ENCODE results near the gene AFF3.

The AFF3 gene

DNA sequence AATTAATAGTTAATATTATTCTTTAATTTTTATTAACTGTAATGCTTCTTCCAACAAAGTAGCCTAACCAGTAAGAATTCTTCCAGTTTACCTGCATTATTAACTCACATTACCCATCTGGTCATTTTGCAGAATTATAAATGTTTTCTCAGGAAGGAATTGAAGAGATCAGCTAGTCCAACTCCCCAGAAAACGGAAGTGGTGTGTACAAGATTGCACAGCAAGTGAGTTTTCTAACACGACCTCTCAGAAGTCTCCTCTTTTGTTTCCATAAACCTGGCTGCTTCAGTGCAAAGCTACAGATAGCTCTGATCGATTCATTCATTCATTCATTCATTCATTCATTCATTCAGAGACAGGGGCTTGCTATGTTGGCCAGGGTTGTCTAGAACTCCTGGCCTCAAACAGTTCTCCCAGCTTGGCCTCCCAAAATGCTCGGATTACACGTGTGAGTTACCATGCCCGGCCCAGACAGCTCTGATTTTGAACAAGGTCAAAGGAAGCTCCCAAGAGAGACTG lies 523.8 kb downstream of the AFF3 start:
- DNase-seq: no peak

DNA sequence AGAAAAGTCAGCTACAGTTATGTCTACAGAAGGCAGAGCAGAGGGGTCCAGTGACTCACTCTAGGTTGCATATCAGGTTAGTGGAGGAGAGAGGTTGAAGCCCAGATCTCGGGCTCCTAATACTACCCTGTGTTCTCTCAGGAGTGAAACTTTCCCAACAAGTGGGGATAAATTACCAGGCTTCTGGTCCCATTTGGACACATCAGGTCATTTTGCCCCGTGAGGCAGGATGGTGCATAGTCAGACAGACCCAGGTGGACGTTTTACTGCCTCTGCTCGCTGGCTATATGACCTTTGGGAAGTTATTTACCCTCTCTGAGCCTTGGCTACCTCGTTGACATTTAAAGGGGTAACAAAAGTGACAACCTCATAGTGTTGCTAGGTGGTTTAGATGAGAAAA lies 524.6 kb downstream of the AFF3 start:
- DNase-seq: no peak

DNA sequence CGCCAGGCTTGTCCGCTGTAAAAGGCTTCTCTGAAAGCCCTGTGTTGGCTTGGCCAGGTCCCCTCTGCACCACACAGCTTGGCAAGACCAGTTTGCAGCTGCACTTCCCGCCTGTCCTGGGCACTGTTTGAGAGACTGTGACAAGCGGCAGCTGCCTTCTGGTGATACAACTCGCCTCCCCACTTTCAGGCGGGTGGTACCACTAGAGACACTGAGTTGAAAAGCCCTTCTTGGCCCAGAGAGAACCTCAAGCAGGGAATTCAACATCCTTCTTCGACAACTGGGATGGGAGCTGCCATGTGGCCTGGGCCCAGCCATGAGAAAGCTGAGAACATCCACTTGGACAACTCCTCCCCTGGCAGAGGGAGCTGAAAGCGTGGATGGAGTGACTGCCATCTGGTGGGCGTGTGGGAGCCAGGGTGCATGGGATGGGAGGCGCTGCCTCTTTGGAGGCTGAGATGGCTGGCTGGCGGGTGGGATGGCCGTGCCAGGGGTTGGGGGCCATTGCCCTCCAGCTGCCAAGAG lies 527.1 kb downstream of the AFF3 start:
- DNase-seq: peak; percentile 67

DNA sequence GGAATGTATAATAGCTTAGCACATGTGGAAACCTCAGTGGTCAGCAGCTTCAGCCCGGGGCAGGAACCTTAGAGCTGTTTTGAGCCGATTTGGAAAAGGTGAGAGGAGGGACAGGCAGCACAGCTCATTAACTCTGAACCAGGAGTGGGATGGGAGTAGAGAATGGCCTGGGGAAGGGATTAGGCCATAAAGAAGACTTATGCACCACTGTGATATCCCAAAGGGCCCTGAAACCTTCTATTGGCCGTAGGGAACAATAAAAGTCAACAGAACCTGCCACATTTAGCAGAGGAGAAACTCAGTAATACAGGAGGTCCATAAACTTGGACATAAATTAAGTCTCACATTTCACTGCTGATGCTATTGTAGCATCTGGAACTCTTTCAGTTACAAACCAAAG lies 528.4 kb downstream of the AFF3 start:
- DNase-seq: no peak

DNA sequence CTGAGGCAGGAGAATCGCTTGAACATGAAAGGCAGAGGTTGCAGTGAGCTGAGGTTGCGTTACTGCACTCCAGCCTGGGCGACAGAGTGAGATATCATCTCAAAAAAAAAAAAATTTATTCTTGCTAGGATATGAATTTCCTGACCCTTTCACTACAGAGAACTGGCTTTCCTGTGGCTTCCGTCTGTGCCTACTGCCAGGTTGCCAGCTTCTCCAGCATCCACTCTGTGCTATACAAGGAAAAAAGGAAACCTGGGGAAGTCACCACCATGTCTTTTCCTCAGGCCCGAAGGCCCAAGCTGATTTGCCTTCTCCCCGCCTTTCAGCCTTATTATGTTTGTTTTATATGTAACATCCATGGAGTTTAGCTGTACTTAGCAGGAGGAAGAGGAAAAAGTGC lies 530.6 kb downstream of the AFF3 start:
- DNase-seq: no peak

DNA sequence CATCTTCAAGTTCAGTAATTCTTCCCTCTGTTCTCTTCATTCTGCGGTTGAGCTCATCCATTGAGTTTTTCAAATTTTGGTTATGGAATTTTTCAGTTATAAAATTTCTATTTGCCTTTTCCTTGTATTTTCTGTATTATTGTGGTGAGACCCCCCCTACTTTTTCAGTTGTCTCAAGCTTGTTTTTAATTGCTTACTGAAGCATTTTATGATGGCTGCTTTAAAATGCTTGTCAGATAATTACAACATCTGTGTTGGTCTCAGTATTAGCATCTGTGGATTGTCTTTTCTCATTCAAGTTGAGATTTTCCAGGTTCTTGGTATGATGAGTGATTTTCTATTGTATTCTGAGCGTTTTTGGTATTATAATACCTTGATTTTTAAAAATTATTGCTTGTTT lies 531.4 kb downstream of the AFF3 start:
- no peak for DNase-seq

DNA sequence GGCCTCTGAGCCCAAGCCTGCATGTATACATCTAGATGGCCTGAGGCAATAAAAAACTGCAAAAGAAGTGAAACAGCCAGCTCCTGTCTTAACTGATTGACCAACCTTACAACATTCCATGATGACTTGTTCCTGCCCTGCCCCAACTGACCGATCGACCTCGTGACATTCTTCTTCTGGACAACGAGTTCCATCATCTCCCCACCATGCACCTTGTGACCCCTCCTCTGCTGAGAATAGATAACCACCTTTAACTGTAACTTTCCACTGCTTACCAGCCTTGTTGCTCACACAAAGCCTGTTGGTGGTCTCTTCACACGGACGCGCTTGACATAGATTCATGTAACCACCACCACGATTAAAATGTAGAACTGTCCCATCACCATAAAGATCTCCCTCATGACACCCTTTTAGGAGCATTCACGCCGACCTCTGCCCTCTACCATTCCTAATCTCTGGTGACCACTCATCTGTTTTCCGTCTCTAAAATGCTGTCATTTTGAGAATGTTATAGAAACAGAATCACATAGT lies 532.5 kb downstream of the AFF3 start:
- no peak for DNase-seq

DNA sequence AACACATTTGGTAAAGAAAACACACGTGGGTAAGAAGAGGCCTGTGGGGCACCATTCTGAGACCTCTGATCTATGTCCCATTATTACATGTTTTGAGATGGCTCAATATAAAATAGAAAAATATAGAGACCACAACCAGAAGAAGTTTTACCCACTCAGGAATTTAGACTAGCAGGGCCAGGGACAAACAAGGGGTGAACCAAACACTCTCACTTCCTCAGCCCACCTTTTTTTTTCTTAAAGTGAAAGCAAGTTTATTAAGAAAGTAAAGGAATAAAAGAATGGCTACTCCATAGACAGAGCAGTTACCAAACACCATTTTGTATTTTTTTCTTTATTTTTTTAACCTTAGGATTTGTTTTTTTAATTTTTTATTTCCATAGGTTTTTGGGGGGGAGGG lies 533.5 kb downstream of the AFF3 start:
- no peak for DNase-seq

DNA sequence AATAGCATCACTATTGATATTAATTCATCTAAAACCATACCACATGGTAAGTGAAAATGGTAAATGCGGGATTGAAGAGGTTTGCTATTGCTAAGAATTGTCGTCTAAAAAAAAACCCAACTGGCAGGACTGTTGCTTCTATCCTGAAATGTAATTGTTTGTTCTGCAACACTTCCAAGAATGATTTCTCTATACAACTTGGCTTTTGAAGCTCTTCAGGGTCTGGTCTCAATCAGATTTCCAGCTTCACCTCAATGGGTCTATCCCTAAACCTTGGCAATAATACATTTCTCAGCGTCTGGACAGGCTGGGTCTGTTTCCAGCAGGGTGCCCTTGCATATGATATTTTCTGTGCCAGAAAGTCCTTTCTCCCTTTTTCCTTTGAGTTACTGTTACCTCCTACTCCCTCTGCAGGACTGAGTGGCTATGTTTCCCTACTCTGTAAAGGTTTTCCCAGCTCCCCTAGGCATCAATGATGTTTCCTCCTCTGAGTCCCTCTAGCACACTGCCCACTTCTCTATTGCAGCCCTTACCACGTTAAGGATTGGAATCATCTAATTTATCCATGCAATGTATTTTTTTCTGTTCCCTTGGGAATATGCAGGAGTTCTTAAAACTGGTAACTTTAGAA lies 534.4 kb downstream of the AFF3 start:
- no peak for DNase-seq

DNA sequence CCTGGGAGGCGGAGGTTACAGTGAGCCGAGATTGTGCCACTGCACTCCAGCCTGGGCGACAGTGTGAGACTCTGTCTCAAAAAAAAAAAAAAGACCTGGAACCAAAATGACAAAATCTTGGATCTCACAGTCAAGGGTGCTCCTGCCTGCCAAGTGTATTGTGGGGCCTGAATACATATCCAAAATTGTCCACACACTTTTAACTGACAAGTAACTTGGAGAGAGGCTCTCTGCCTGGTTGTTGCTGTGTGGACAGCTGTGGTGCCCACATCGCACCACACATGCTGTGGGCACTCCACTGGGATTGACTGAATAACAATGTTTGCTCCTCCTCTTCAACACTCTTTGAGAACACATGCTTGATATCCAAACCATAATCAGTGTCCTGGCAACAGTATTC lies 534.9 kb downstream of the AFF3 start:
- no peak for DNase-seq

DNA sequence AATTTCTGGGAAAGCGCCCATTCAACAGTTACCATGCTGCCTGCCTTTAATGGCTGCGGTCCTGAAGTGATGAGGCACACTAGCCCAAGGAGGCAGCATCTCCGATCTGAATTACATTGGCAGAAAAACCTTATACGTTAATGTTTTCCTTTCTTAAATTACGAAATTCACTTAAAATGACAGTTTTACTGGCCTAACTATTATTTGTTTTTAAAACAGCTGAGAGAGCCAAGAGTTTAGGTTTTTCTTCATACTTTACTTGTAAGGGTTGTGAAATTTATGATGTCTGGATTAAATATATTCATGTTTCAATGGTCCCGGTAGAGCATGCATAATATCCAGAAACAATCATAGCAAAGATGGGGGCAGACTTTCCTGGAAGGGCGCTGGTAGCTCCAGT lies 537.4 kb downstream of the AFF3 start:
- no peak for DNase-seq

DNA sequence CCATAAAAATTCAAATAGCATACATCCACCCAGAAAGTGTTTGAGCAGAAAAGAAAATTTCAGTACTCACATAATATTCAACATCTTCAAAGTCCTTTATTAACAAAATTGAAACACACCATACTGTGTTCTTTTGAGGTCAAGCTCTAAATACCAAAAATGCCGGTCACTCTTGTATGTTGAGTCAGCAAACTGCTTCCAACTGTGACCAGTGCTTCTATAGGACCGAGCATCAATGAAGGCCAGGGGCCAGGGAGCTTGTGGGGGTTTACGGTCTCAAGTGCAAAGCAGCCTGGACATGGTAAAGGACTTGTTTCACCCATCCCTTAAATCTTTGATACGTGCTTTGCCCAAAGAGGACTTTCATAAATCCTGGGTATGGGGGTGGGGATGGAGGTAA lies 539.9 kb downstream of the AFF3 start:
- DNase-seq: no peak

DNA sequence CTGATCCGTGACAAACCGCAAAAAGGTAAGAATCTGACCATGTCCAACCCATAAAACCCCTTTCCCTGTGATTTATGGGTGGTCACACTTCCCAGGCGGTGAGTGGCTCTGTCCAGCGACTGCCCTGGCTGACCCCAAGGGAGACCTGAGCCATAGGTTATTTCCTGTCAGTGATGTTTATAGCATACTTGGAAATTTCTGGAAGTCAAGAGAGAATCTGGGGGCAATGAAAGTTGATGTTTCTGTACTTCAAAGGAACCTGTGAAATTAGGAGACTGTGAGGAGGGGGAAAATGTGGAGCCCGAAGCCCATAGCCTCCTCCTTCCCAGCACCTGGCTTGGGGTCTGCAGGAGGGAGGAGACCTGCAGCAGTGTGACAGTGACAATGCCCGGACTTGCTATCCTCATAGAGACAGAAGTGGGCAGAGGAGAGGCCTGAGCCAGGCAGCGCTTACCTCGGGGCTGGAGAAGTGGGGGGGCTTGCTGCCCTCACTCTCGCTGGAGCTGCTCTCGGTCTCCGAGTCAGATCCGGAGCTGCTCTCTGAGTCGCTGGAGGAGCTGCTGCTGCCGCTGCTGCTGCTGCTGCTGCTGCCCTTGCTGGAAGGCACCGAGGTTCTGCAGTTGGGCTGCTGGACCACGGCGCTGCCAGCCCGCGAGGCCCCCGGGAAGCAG lies 541.3 kb downstream of the AFF3 start:
- DNase-seq: no peak

DNA sequence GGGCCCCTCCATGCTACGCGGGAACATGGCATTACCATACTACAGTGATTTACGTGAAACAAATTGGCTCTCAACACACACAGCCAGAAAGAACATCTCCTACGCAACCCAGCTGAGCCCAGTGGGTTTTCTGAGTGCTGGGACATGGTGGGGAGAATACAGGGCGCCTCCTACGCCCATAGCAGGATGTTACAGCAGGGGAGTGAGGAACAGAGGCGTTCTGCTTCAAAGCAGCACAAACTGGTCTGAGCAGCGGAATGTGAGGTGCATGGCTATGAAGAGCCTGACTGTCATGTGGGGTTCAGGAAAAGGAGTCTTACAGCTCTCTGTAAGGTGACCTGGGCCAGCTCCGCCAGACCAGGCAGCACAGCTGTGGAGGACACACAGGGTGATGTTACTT lies 543.9 kb downstream of the AFF3 start:
- DNase-seq: no peak

DNA sequence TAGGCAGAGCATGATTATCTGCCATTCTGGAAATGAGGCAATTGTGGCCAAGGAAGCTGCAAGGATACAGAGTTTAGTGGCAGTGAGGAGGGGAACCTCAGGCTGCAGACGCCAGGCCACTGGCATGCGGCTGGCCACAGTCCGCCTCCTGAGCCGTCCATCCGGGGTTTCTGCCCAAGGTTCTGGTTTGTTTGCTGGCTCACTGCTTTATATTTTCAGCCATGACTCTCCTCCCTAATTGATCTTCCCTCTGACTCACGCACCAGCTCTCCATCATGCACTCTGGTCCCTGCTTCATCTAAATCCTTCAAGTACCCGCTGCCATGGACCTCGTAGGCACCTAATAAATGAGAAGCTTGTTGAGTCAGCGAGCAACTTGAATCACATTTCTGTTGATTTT lies 544.8 kb downstream of the AFF3 start:
- no peak for DNase-seq

DNA sequence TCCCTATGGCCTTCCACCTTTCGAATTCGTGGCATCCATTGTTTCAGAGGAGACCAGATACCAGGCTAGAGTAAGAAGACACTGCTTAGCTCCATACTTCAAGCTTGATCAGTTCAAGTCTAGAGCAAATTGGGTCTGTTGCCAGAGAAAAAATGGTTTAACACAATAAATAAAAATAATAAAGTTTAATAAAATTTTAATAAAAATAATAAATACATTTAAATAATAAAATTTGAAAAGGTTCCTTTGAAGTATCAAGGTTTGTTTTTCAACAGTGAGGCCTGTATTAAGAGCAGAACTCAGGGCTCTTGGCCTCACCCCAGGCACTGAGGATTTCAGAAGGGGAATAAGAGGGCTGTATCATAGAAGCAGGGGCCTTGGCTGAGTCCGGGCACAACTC lies 547.0 kb downstream of the AFF3 start:
- no peak for DNase-seq

DNA sequence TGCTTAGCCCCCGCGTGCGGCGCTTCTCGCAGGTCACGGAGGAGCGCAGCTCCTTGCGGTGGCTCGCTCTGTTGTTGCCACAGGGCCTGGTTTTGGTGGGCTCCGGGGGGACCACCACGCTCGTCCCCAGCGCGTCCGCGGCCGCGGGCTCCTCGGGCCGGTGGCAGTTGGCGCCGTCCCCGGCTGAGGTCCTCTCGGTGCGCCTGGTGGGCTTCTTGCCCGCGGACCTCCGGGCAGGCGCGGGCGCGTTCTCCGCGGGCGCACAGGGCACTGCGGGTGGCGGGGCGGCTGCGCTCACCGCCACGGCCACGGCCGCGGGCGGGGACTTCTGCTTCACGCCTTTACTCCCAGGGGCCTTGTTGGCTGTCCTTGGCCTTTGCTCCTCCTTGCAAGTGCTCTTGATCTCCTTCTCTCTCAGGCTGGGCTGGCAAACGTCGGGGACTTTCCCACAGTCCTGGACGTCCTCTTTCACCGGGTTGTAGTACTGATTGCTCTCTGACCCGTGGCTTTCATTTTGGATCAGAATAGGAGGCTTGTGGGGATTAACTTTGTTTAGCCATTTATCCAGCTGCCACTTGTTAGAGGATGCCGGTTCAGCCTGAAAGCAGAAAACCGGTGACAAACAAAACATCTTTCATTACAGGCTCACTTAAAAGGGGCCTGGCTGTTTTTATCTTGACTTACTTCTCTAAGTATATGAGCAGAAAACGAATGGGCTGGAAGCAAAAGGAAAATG lies 548.5 kb downstream of the AFF3 start:
- DNase-seq: no peak

DNA sequence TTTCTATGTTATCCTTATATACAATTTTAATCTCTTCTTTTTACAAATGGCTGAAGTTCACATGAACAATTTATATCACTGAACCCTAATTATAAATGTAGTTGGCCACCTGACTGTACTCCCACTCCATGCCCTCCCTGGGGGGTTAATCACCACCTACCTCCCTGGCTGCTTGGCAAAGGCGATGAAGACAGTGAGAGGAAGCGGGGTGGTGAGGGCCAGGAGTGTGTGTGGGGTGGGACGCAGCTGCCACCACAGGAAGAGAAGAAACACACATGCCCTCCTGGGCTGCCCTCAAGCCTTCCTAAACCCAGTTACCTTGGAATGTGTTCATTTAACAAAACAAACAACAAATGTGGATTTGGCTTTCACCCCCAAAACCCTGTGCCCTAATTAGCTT lies 565.6 kb downstream of the AFF3 start:
- DNase-seq: no peak

DNA sequence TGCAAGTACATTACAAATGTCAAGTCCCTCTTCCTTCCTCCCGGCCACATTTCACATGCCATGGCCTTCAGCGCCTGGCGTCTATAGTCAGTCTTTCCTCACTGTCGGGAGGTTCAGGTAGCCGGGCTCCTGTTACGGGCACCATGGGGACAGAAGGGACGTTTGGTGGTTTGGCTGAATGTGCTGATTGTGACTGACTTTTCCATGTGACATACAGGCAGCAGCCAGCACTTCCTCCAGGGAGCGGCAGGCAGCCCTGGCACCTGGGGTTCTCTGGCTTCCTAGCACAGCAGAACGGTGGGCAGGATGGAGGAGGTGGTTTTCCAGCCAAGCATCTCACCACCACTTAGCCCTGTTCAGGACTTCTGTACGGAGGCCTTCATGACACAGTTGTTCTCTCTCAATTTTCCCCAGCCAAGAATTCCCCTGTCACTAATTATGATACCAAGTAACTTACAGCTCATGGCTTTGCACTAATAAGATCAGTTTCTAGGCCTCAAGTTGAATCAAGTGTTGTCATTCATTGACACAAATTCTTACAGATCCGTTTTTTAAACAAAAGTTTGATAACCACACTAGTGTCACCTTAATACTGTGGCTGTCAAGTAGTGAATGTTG lies 568.6 kb downstream of the AFF3 start:
- no peak for DNase-seq

DNA sequence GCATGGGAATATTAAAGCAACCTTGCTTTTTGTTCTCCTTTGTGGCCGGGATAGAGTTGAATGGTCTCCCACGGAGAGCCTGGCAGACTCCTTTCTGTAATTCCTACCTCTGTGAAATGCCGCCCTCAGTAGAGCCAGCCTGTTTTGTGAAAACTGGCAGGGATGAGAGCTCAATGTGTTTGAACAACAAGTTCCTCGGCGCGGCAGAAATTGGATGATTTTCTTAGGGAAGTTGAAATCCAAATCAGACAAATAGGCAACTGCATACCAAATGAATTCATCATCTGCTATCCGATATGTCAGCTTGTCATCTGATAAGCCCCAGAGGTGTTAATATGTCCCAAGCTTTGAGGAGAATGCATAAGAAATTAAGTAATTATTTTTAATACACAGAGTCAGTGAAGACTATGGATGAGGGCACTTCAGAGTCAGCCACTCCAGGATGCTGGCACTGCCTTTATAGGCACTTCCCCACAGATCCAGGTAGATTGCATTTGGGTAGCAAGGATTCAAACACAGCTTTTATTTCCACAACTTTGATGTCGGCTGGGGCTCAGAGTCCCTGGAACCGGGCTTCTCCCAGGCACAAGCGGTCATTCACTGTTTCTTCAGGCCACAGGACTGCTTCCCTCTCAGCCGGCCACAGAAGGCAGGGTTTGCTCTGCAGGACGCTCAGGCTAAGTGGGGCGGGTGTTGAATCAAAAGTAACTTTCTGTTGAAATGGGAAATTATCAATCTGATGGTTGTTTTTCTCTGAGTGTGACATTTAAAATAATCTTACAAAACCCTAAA lies 569.8 kb downstream of the AFF3 start:
- no peak for DNase-seq

DNA sequence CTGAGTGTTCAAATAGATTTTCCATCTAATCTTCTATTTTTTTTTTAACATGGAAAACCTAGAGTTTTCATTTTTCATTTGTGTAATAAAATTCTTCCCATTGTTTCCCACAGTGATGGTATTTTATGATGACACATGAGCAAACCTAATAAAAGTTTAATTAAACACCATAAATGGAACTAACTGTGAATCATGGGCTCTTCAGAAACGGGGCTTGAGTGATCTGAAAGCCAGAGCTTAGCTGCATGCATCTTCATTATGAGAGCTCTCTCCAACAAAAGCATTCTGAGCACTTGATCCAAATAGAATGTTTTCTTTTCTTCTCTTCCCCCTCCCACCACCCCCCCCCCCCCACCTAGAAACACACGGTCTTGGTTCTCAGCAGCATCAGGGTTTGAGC lies 570.4 kb downstream of the AFF3 start:
- no peak for DNase-seq

DNA sequence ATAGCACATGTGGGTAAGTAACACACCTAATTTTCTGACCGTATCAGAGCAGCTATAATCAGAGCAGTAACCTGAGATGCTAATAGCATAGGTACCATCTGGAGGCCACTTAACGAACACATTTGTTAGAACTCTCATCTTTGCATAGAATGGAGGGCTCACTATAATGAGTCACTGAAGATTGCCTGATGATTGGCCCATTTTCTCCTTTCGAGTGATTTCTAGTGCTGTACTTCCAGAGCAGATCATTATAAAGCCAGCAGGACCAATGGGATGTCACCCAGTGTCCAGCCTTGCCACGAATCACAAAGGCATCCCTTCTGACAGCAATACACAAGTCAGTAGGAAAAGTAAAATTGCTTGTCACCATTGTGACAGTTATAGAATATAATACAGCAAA lies 570.9 kb downstream of the AFF3 start:
- no peak for DNase-seq
